Thyroid gland (tissue), 4 donors: ENCODE results near the gene UGGT1.

Source experiments
- POLR2A ChIP-seq, 2 donors: fragments of 450-650 bp; IDR thresholded peaks; one replicate each; pipeline ENCODE4 v1.6.1; 2017; ENCODE audit warnings: antibody characterized with exemption in 2 of 2, mild to moderate bottlenecking in 2 of 2, moderate library complexity in 1 of 2
- TF ChIP-seq, protein P1 (sequence below), 6 experiments: fragments of 200-600 bp in 3 of 6; fragments of 450-650 bp in 3 of 6; sonication (generic) in 3 of 6; IDR thresholded peaks; one replicate each; pipeline ENCODE4 v1.5.1; 2016 to 2019; ENCODE audit warnings: antibody characterized with exemption in 6 of 6, mild to moderate bottlenecking in 2 of 6, inconsistent platforms in 1 of 6, moderate library complexity in 1 of 6

DNA sequence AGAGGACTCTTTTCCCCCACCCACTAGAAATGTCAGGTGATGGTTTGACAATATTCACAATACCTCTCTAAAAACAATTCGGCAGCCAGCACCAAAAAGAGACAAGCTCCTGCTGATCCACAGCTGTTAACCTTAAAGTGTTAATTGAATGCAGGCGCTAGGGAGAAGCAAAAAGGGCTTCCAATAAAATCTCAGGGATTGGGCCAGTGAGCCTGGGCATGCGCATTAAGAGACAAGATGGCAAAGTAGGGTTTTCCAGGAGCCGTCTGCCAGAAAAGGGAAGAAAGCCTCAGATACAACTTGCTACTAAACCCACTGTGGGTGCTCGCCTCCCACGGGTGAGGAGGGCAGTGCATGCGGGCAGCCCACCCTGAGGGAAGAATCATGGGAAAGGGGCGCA, 128.9 kb downstream of the UGGT1 start:
- TF ChIP-seq, protein P1, sequence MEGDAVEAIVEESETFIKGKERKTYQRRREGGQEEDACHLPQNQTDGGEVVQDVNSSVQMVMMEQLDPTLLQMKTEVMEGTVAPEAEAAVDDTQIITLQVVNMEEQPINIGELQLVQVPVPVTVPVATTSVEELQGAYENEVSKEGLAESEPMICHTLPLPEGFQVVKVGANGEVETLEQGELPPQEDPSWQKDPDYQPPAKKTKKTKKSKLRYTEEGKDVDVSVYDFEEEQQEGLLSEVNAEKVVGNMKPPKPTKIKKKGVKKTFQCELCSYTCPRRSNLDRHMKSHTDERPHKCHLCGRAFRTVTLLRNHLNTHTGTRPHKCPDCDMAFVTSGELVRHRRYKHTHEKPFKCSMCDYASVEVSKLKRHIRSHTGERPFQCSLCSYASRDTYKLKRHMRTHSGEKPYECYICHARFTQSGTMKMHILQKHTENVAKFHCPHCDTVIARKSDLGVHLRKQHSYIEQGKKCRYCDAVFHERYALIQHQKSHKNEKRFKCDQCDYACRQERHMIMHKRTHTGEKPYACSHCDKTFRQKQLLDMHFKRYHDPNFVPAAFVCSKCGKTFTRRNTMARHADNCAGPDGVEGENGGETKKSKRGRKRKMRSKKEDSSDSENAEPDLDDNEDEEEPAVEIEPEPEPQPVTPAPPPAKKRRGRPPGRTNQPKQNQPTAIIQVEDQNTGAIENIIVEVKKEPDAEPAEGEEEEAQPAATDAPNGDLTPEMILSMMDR (IDR thresholded peaks at IDR 0.05), result no peak
- no peak for TF ChIP-seq POLR2A (IDR thresholded peaks at IDR 0.05)
